HG03025 (cell line): Measurements from ENCODE around the gene LNX2.
A peak's percentile ranks its signal among the peaks of the same experiment; 100 is the strongest.
"Not testable (repeated sequence)": the region's sequence is repeated elsewhere in the genome, so short reads cannot be mapped to it uniquely, and the experiment has no call there.

Experiments
- ATAC-seq: cut with Tn5 transposase; IDR thresholded peaks from one replicate; pipeline ENCODE4 v1.9.1; 2021; ENCODE audit warnings: mild to moderate bottlenecking, moderate library complexity; ENCODE audit not compliant: unreplicated experiment, low FRiP score

The LNX2 gene

GRCh38 chr13:27638001-27638400 lies 17.7 kb upstream of the LNX2 start:
- no peak for ATAC-seq

- no peak for ATAC-seq
These were observed 16.9 kb upstream of the LNX2 start for GRCh38 chr13:27637289-27637626.

- ATAC-seq: no peak
These were observed 16.4 kb upstream of the LNX2 start for GRCh38 chr13:27636589-27637288.

GRCh38 chr13:27635266-27635665 lies 14.9 kb upstream of the LNX2 start:
- no peak for ATAC-seq

- ATAC-seq: no peak
These were observed 14.5 kb upstream of the LNX2 start for GRCh38 chr13:27634791-27635190.

- no peak for ATAC-seq
These were observed 13.9 kb upstream of the LNX2 start for GRCh38 chr13:27634231-27634630.

GRCh38 chr13:27632648-27633047 lies 12.3 kb upstream of the LNX2 start:
- ATAC-seq: no peak

- ATAC-seq: no peak
These were observed 11.9 kb upstream of the LNX2 start for GRCh38 chr13:27632214-27632613.

- ATAC-seq: no peak
These were observed 11.3 kb upstream of the LNX2 start for GRCh38 chr13:27631665-27632064.

- no peak for ATAC-seq
These were observed 10.8 kb upstream of the LNX2 start for GRCh38 chr13:27631156-27631555.

GRCh38 chr13:27628766-27629165 lies 8.4 kb upstream of the LNX2 start:
- ATAC-seq: not testable (repeated sequence)

GRCh38 chr13:27628081-27628480 lies 7.8 kb upstream of the LNX2 start:
- no peak for ATAC-seq

GRCh38 chr13:27627380-27627779 lies 7.1 kb upstream of the LNX2 start:
- ATAC-seq: no peak

- no peak for ATAC-seq
These were observed 5.5 kb upstream of the LNX2 start for GRCh38 chr13:27625839-27626238.

- ATAC-seq: no peak
These were observed 3.7 kb upstream of the LNX2 start for GRCh38 chr13:27624071-27624470.

- ATAC-seq: no peak
These were observed 2.6 kb upstream of the LNX2 start for GRCh38 chr13:27622881-27623280.

- ATAC-seq: no peak
These were observed 1.9 kb upstream of the LNX2 start for GRCh38 chr13:27622102-27622820.

- ATAC-seq: peak; percentile 46
These were observed 1.2 kb upstream of the LNX2 start, which contains the start of gene POLR1D for GRCh38 chr13:27621366-27622101. Gene POLR1D (plus strand): TSS chr13:27621892. CDS start chr13:27621984, 92 bp downstream.

GRCh38 chr13:27621116-27621365 lies 712 bp upstream of the LNX2 start:
- ATAC-seq: no peak

- ATAC-seq: peak; percentile 31
These were observed 477 bp downstream of the LNX2 start for GRCh38 chr13:27619728-27620376.

- ATAC-seq: no peak
These were observed 1.1 kb downstream of the LNX2 start for GRCh38 chr13:27619093-27619727.
